HepG2 (cell line): Measurements from ENCODE around the gene C5. TPM values are rescaled to one million over a fixed set of nuclear protein-coding genes. Genes with fewer than 3 reads are reported as not detected.

Experiments used
- ATAC-seq: fragments of 200-7000 bp; cut with Tn5 transposase; 3 replicates; pipeline ENCODE4 v1.9.1; 2020; ENCODE audit warnings: mild to moderate bottlenecking, moderate library complexity
- BruUV-seq: library from RNA; stranded (reverse); fragments of 400-500 nt; replicated peaks from 2 replicates; lab custom pipeline; 2021; lab: Mats Ljungman, UMichigan
- CTCF ChIA-PET: fragments of 300-600 bp; formaldehyde crosslinking; extraction: SDS; loops from one replicate; lab custom pipeline; 2021; ENCODE audit warnings: low total read pairs, inconsistent platforms, low intra/inter-chr PET ratio; lab: Yijun Ruan, JAX
- POLR2A ChIA-PET: fragments of 350-600 bp; sonication (Branson Sonifier 250); formaldehyde crosslinking; loops from one replicate; lab custom pipeline; 2020; ENCODE audit warnings: antibody characterized with exemption, inconsistent platforms; lab: Yijun Ruan, JAX
- DNase-seq: peaks from one replicate; pipeline ENCODE4 v3.0.0-alpha.2; 2015; ENCODE audit warnings: low spot score
- FAIRE-seq: peaks from 3 replicates; lab custom pipeline; 2011; peaks lifted over from hg19 to GRCh38; lab: Jason Lieb, UNC
- H2AFZ ChIP-seq: one replicate; pipeline ENCODE4 v1.6.1; 2011; ENCODE audit warnings: low read length, inconsistent platforms
- H3K27ac ChIP-seq: fragments of 300-600 bp; 3 replicates; pipeline ENCODE4 v1.8.0; 2011; ENCODE audit warnings: mixed run types, mild to moderate bottlenecking, mixed read lengths, low read length, inconsistent platforms; ENCODE audit not compliant: insufficient read depth; ENCODE audit errors: extremely low read length
- H3K27me3 ChIP-seq, 2 experiments: fragments of 200-600 bp in 1 of 2; 2 replicates in 1 of 2; 3 replicates in 1 of 2; pipeline versions ENCODE4 v1.6.0 to v1.8.0; 2011; ENCODE audit warnings: low read length in 2 of 2, mild to moderate bottlenecking in 2 of 2, moderate library complexity in 2 of 2, inconsistent platforms in 1 of 2; ENCODE audit not compliant: insufficient read depth in 2 of 2, control insufficient read depth in 1 of 2
- H3K36me3 ChIP-seq, 2 experiments: fragments of 200-600 bp in 1 of 2; replicated peaks in 1 of 2; 2 replicates in 1 of 2; 3 replicates in 1 of 2; pipeline versions ENCODE4 v1.5.1 to v1.8.0; 2011; ENCODE audit warnings: low read length in 2 of 2, inconsistent platforms in 1 of 2; ENCODE audit not compliant: insufficient read depth in 2 of 2, control insufficient read depth in 1 of 2
- H3K4me1 ChIP-seq: 2 replicates; pipeline ENCODE4 v1.5.1; 2012; ENCODE audit warnings: low read length, inconsistent platforms; ENCODE audit not compliant: insufficient read depth
- H3K4me2 ChIP-seq: 2 replicates; pipeline ENCODE4 v1.6.0; 2011; ENCODE audit warnings: low read depth, low read length, inconsistent platforms
- H3K4me3 ChIP-seq, 3 experiments: fragments of 200-600 bp in 1 of 3; sonication (generic), shearing (Covaris generic) in 1 of 3; replicated peaks in 1 of 3; 2 replicates each; pipeline ENCODE4 v1.5.1; 2011 to 2016; ENCODE audit warnings: low read length in 3 of 3, inconsistent platforms in 2 of 3, low read depth in 2 of 3, mild to moderate bottlenecking in 2 of 3, control low read depth in 1 of 3, mixed read lengths in 1 of 3; ENCODE audit not compliant: insufficient read depth in 1 of 3
- H3K79me2 ChIP-seq: one replicate; pipeline ENCODE4 v1.6.1; 2011; ENCODE audit warnings: low read length, inconsistent platforms; ENCODE audit not compliant: insufficient read depth
- H3K9ac ChIP-seq: 2 replicates; pipeline ENCODE4 v1.6.0; 2011; ENCODE audit warnings: mild to moderate bottlenecking, low read depth, low read length, inconsistent platforms; ENCODE audit not compliant: insufficient read depth
- H3K9me3 ChIP-seq: 2 replicates; pipeline ENCODE4 v1.5.1; 2012; ENCODE audit warnings: mild to moderate bottlenecking, low read length
- H4K20me1 ChIP-seq: 2 replicates; pipeline ENCODE4 v1.6.0; 2011; ENCODE audit warnings: inconsistent platforms, mild to moderate bottlenecking, low read length, moderate library complexity; ENCODE audit not compliant: insufficient read depth
- AHR ChIP-seq: IDR thresholded peaks from 2 replicates; pipeline ENCODE4 v1.6.1; 2018; ENCODE audit warnings: missing genetic modification reagents, missing compliant biosample characterization
- CAMTA2 ChIP-seq: sonication (generic); formaldehyde crosslinking; IDR thresholded peaks from 2 replicates; pipeline ENCODE4 v1.4.0; 2020; ENCODE audit warnings: mild to moderate bottlenecking, missing genetic modification reagents, borderline replicate concordance
- KDM3A ChIP-seq: IDR thresholded peaks from 2 replicates; pipeline ENCODE4 v1.6.1; 2018; ENCODE audit warnings: low read depth, missing compliant biosample characterization
- MIXL1 ChIP-seq: IDR thresholded peaks from 2 replicates; pipeline ENCODE4 v1.6.1; 2016
- NAIF1 ChIP-seq: sonication (generic); formaldehyde crosslinking; IDR thresholded peaks from 2 replicates; pipeline ENCODE4 v1.5.0; 2020; ENCODE audit warnings: mild to moderate bottlenecking, missing genetic modification reagents, borderline replicate concordance
- ZNF747 ChIP-seq: sonication (generic); formaldehyde crosslinking; IDR thresholded peaks from 2 replicates; pipeline ENCODE4 v1.8.1; 2023; ENCODE audit warnings: missing genetic modification reagents, mild to moderate bottlenecking, borderline replicate concordance
- WGBS: methylation state at CpG from one replicate; pipeline ENCODE4 v1.1.6; 2017; ENCODE audit warnings: low lambda C conversion rate; 5-methylcytosine and 5-hydroxymethylcytosine counted together
- in situ Hi-C: cut with HindIII; loops from 2 replicates; pipeline ENCODE4 v1.10.0; 2017; ENCODE audit warnings: low pct_unique_long_range_greater_than_20kb; ENCODE audit not compliant: extremely low pct_ligation_motif_present
- intact Hi-C: fragments of 100-400 bp; cut with micrococcal nuclease; formaldehyde crosslinking; loops from one replicate; pipeline ENCODE4 v1.10.0; 2022; ENCODE audit not compliant: unreplicated experiment
- polyA plus RNA-seq, 8 experiments: library from polyadenylated mRNA; depleted of rRNA in 3 of 8; stranded (reverse) in 7 of 8; unstranded in 1 of 8; fragments of >200 nt; fragmentation: Illumina TruSeq in 4 of 8; extraction: Trizol in 4 of 8; gene quantifications; 2 replicates each; pipeline versions ENCODE4 v1.2.1 to v1.2.3, GENCODE V29; 2011 to 2016; ENCODE audit warnings: low read depth in 4 of 8, missing spikeins in 1 of 8, mixed read lengths in 1 of 8; ENCODE audit not compliant: insufficient read depth in 1 of 8
- total RNA-seq, 5 experiments: library from RNA; depleted of rRNA; stranded (reverse); fragments of >200 nt; fragmentation: Illumina TruSeq; extraction: Trizol; gene quantifications; 2 replicates each; pipeline ENCODE4 v1.2.3, GENCODE V29; 2016; ENCODE audit warnings: low read depth in 1 of 5
- TF ChIP-seq, protein P1 (sequence below): sonication (generic); formaldehyde crosslinking; IDR thresholded peaks from 2 replicates; pipeline ENCODE4 v1.5.1; 2020; ENCODE audit warnings: mild to moderate bottlenecking, missing genetic modification reagents, moderate library complexity
- TF ChIP-seq, protein P2 (sequence below): sonication (generic); formaldehyde crosslinking; IDR thresholded peaks from 2 replicates; pipeline ENCODE4 v1.8.0; 2023; ENCODE audit warnings: mild to moderate bottlenecking, missing genetic modification reagents

The C5 gene
- total and polyA plus RNA-seq, 2 of the 13 experiments (the other 11 are each of a cell fraction or from before 2014, with no cell fraction given): 57.6 to 192 TPM

DNA sequence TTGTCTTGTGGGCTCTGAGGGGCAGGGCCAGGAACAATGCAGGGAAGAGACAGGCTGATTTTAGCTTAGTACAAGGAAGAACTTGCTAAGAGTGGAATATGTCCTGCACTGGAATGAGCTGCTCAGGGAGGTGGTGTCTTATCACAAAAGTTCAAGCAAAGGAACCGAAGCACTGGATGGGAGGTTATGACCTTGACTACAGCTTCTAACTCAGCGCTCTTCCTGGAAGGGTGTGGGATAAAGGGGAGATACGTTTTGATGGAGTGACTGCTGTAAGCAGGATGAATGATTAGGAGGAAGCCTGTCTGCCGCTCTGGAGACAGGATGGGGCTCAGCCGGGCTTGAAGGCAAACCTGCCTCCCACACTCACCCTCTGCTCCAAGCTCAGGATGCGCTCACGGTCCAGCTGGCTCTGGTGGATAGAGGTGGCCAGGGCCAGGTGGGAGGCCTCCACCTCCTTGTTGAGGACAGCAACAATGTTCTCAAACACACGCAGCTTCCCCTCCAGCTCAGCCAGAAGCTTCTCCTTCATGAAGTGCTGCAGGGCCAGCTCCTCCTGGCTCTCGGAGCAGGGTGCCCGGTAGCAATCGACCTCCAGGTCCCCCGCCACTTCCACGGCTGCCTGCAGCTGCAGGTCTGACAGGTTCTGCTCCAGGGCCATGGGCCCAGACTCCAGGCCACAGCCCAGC, 137.0 kb downstream of the C5 start:
- H3K9me3 ChIP-seq: no peaks in the 10 kb centered on the region
- H3K4me2 ChIP-seq: no peak overlapping the region
- no TSS peak for BruUV-seq
- DNase-seq (no peak), ATAC-seq (peak; percentile 23)
- CTCF ChIA-PET: no interaction called here
- no peaks in the 10 kb centered on the region for H3K27me3 ChIP-seq
- WGBS: 56% methylated on average over 13 of the region's 13 CpGs
- no peak overlapping the region for H3K27ac ChIP-seq
- H3K36me3 ChIP-seq: no peaks in the 10 kb centered on the region
- 0 out of 2 replicates have a peak, but pooled peaks cover 12% of the 10 kb centered on the region for H3K4me1 ChIP-seq
- in situ Hi-C loops: no loop called here
- intact Hi-C loops: no loop called here
- H3K79me2 ChIP-seq: no peaks in the 10 kb centered on the region
- no peaks in the 10 kb centered on the region for H4K20me1 ChIP-seq
- no peak overlapping the region for H3K4me3 ChIP-seq
- TF ChIP-seq CAMTA2 (CRISPR knock-in tag) (no peak), ZNF747 (0 out of 2 replicates have a peak, but pooled peaks have one; percentile 7), AHR (no peak), NAIF1 (CRISPR knock-in tag) (no peak), MIXL1 (CRISPR knock-in tag) (no peak), KDM3A (CRISPR knock-in tag) (no peak)
- TF ChIP-seq, protein P1, sequence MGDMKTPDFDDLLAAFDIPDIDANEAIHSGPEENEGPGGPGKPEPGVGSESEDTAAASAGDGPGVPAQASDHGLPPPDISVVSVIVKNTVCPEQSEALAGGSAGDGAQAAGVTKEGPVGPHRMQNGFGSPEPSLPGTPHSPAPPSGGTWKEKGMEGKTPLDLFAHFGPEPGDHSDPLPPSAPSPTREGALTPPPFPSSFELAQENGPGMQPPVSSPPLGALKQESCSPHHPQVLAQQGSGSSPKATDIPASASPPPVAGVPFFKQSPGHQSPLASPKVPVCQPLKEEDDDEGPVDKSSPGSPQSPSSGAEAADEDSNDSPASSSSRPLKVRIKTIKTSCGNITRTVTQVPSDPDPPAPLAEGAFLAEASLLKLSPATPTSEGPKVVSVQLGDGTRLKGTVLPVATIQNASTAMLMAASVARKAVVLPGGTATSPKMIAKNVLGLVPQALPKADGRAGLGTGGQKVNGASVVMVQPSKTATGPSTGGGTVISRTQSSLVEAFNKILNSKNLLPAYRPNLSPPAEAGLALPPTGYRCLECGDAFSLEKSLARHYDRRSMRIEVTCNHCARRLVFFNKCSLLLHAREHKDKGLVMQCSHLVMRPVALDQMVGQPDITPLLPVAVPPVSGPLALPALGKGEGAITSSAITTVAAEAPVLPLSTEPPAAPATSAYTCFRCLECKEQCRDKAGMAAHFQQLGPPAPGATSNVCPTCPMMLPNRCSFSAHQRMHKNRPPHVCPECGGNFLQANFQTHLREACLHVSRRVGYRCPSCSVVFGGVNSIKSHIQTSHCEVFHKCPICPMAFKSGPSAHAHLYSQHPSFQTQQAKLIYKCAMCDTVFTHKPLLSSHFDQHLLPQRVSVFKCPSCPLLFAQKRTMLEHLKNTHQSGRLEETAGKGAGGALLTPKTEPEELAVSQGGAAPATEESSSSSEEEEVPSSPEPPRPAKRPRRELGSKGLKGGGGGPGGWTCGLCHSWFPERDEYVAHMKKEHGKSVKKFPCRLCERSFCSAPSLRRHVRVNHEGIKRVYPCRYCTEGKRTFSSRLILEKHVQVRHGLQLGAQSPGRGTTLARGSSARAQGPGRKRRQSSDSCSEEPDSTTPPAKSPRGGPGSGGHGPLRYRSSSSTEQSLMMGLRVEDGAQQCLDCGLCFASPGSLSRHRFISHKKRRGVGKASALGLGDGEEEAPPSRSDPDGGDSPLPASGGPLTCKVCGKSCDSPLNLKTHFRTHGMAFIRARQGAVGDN (CRISPR knock-in tag): peak; percentile 19; the same call in 1 of the 2 replicates
- TF ChIP-seq, protein P2, sequence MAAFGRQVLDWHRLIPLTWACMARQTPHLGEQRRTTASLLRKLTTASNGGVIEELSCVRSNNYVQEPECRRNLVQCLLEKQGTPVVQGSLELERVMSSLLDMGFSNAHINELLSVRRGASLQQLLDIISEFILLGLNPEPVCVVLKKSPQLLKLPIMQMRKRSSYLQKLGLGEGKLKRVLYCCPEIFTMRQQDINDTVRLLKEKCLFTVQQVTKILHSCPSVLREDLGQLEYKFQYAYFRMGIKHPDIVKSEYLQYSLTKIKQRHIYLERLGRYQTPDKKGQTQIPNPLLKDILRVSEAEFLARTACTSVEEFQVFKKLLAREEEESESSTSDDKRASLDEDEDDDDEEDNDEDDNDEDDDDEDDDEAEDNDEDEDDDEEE (CRISPR knock-in tag): no peak
- TF ChIP-seq, all 625 proteins: peak for 2
- Histone ChIP-seq H2AFZ (no peak overlapping the region), H3K9ac (no peak overlapping the region)
- POLR2A ChIA-PET: no interaction called here
- no peak for FAIRE-seq
